WERI-Rb-1 (cell line): Measurements from ENCODE around the gene ALOX5.

Experiments used
- DNase-seq: peaks from one replicate; pipeline ENCODE4 v3.0.0-alpha.2; 2020
- H3K27ac ChIP-seq: fragments of 250-450 bp; sonication (Bioruptor Pico); 2 replicates; pipeline ENCODE4 v1.5.1; 2020; ENCODE audit warnings: mild to moderate bottlenecking, moderate library complexity
- H3K27me3 ChIP-seq: fragments of 250-450 bp; sonication (Bioruptor Pico); 2 replicates; pipeline ENCODE4 v1.5.1; 2021; ENCODE audit warnings: mild to moderate bottlenecking, low read depth, moderate library complexity; ENCODE audit not compliant: insufficient read depth, severe bottlenecking
- H3K36me3 ChIP-seq: fragments of 250-450 bp; sonication (Bioruptor Pico); 2 replicates; pipeline ENCODE4 v1.5.1; 2020; ENCODE audit warnings: mild to moderate bottlenecking, moderate library complexity
- H3K4me3 ChIP-seq: 2 replicates; pipeline ENCODE4 v1.5.1; 2011; ENCODE audit warnings: low read depth, mild to moderate bottlenecking, control low read depth, low read length
- H3K9me3 ChIP-seq: fragments of 250-450 bp; sonication (Bioruptor Pico); 2 replicates; pipeline ENCODE4 v1.5.1; 2021; ENCODE audit warnings: mild to moderate bottlenecking, moderate library complexity; ENCODE audit not compliant: severe bottlenecking
- TF ChIP-seq, protein P1 (sequence below): IDR thresholded peaks from 2 replicates; pipeline ENCODE4 v1.5.1; 2011; ENCODE audit warnings: low read depth, mild to moderate bottlenecking, control low read depth, inconsistent platforms, low read length

The ALOX5 gene

DNA sequence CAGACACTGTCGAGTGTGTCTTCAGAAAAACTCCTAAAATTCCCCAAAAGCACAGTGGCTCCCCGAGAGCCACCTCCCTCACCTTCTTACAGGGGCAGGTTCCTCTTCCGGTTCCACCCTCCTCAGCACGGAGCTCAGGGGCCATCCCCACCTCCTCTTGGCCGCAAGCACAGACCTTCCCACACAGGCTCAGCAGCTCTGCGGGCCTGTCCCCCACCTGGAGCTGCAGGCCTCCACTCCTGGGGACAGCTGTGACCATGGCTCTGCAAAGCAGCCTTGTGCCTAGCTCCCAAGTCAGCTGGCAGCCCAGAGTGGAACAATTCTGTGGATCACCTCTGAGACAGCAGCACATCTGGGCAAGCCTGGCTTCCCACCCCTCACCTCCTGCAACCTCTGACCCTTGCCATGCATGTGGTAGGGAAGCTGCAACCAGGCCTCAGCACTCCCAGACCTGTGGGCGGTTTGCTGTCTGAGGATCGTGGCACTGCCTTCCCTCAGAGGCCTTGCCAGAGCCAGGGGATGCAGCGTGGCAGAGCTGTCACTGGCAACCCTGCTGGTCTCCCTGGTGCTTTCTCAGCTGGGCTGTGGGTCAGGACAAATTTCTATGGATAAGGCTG lies 79.7 kb downstream of the ALOX5 start:
- Histone ChIP-seq H3K36me3 (peaks cover 10% of the 10 kb centered on the region; the same call in 1 of the 2 replicates), H3K4me3 (no peak overlapping the region), H3K9me3 (no peaks in the 10 kb centered on the region), H3K27ac (no peak overlapping the region), H3K27me3 (no peaks in the 10 kb centered on the region)
- no peak for DNase-seq
- TF ChIP-seq, protein P1, sequence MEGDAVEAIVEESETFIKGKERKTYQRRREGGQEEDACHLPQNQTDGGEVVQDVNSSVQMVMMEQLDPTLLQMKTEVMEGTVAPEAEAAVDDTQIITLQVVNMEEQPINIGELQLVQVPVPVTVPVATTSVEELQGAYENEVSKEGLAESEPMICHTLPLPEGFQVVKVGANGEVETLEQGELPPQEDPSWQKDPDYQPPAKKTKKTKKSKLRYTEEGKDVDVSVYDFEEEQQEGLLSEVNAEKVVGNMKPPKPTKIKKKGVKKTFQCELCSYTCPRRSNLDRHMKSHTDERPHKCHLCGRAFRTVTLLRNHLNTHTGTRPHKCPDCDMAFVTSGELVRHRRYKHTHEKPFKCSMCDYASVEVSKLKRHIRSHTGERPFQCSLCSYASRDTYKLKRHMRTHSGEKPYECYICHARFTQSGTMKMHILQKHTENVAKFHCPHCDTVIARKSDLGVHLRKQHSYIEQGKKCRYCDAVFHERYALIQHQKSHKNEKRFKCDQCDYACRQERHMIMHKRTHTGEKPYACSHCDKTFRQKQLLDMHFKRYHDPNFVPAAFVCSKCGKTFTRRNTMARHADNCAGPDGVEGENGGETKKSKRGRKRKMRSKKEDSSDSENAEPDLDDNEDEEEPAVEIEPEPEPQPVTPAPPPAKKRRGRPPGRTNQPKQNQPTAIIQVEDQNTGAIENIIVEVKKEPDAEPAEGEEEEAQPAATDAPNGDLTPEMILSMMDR: no peak

DNA sequence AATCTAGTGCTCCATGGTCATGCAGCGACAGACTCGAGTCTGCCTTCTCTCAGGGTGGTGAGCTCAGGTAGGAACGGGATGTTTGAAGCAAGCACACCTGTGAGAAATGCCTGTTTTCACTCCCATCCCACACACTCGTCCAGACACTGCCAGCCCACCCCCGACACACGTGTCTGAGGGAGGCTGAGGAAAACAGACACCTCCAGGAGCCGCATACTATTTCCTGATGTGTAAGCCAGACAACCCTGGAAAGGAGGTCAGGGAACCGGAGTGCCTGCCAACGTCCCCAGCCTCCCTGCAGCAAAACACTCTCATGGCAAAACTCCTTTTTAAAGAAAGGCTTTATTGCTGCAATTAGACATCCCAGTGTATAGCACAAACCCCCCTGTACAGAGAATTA lies 80.2 kb downstream of the ALOX5 start:
- no peaks in the 10 kb centered on the region for H3K9me3 ChIP-seq
- peaks cover 10% of the 10 kb centered on the region; the same call in 1 of the 2 replicates for H3K36me3 ChIP-seq
- no peak for DNase-seq
- no peak overlapping the region for H3K4me3 ChIP-seq
- no peaks in the 10 kb centered on the region for H3K27me3 ChIP-seq
- TF ChIP-seq, protein P1: no peak
- no peak overlapping the region for H3K27ac ChIP-seq

DNA sequence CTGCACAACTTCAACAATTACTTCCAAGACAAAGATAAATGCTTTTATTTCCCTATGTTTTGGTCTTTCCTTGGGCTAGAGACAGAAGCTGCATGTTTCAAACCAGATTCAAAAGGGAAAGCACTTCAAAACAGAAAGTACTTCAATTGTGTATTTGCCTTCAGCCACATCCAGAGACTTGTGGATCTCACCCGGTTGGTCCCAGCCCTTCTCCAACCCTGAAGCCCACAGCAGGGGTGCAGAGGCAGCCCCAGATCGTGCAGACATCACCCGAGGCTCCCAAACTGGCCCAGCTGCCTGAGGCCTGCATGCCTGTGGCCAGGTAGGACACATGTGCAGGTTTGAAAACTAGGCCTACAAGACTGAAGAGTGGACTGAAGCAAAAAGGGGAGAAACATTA lies 80.8 kb downstream of the ALOX5 start:
- H3K4me3 ChIP-seq: no peak overlapping the region
- no peak overlapping the region for H3K27ac ChIP-seq
- no peak for DNase-seq
- H3K36me3 ChIP-seq: peaks cover 13% of the 10 kb centered on the region; the same call in 1 of the 2 replicates
- TF ChIP-seq, protein P1: no peak
- H3K27me3 ChIP-seq: no peaks in the 10 kb centered on the region
- H3K9me3 ChIP-seq: no peaks in the 10 kb centered on the region

DNA sequence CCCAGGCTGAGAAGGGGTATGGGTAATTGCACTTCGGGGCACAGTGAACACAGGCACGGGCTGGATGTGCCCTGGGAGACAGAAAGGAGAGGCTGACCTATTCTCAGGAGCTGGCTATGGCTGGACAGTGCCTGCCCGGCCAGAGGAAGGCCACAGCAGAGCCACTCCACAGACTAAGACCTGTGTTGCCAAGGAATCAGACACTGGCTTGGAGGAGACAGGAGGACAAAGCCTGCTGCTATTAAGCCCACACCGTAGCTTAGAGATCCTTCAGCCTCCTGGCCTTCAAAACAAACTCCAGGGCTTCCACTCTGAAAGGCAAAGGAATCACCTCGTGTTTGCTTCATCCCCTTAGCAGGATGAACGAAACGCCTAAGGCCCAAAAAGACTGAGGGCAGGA lies 82.2 kb downstream of the ALOX5 start:
- H3K27me3 ChIP-seq: no peaks in the 10 kb centered on the region
- H3K36me3 ChIP-seq: peaks cover 21% of the 10 kb centered on the region
- H3K4me3 ChIP-seq: no peak overlapping the region
- H3K27ac ChIP-seq: no peak overlapping the region
- H3K9me3 ChIP-seq: no peaks in the 10 kb centered on the region
- no peak for DNase-seq
- TF ChIP-seq, protein P1: no peak

DNA sequence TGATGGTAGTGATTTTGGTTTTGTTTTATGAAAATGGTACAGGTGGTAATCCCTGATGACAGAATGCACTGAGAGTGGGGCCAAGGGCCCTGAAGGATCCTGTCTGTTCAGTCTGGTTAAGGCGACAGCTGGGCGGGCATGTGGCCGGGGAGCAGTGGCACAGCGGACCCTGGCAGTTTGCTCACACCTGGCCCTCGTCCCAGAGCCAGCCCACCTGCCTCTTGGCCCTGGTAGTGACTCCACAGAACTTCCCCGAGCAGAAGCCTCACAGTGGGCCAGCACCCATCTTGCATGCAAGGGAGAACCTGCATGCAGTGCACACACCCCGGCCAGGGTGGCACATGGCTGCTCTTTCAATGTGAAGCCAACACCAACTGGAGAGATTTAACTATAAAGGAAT lies 82.8 kb downstream of the ALOX5 start:
- TF ChIP-seq, protein P1: no peak
- peaks cover 21% of the 10 kb centered on the region for H3K36me3 ChIP-seq
- no peak for DNase-seq
- no peak overlapping the region for H3K27ac ChIP-seq
- H3K4me3 ChIP-seq: no peak overlapping the region
- no peaks in the 10 kb centered on the region for H3K27me3 ChIP-seq
- H3K9me3 ChIP-seq: no peaks in the 10 kb centered on the region

DNA sequence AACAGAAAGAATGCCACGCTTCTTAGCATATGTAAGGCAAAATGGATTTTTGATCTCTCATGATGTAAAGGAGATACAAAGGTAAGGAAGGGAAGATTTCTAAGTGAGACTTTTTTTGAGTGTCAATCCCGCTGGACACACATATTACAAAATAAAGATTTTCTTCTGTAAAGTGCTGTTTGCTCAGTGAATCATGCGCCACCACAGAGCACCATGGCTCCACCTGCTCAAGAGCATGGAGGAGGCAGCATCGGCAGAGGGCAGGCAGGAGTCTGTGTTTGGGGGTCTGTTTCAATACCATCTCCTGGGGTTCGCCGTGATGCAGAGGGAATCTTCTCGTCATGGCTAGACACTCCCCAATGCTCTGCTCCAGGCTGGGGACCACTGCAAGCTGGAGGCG lies 83.5 kb downstream of the ALOX5 start:
- Histone ChIP-seq H3K4me3 (no peak overlapping the region), H3K27ac (no peak overlapping the region), H3K27me3 (no peaks in the 10 kb centered on the region), H3K9me3 (no peaks in the 10 kb centered on the region), H3K36me3 (peaks cover 21% of the 10 kb centered on the region)
- TF ChIP-seq, protein P1: no peak
- DNase-seq: no peak
